Measurements from ENCODE around the gene ATG3. TPM values are rescaled to one million over a fixed set of nuclear protein-coding genes. Genes with fewer than 3 reads are reported as not detected.
"Not testable (repeated sequence)": the region's sequence is repeated elsewhere in the genome, so short reads cannot be mapped to it uniquely, and the experiment has no call there.

Gene ATG3
- total and polyA plus RNA-seq, 9 of the 15 experiments (the other 6 are each of a cell fraction or from before 2014, with no cell fraction given), result 48.7 to 107 (median 64.7) TPM

DNA sequence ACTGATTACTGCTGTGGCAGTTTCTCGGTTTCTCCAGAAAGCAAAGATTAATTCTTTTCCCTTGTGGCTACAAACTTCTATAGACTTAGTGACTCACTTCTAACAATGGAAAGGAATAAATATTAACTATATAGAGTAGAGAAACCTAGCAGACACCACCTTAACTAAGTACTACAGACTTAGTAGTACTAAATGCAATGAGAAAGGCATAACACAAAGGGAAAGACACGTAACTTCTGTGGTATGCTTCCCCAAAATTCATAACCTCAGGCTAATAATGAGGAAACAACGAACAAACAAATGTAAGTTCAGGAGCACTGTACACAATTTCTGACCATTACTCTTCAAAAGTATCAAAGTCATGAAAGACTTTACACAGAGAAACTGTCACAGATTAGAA, 31.2 kb downstream of the ATG3 start (continued):
- TF ChIP-seq HOMEZ (CRISPR knock-in tag; IDR thresholded peaks at IDR 0.05), result no peak
- TF ChIP-seq, protein P1, sequence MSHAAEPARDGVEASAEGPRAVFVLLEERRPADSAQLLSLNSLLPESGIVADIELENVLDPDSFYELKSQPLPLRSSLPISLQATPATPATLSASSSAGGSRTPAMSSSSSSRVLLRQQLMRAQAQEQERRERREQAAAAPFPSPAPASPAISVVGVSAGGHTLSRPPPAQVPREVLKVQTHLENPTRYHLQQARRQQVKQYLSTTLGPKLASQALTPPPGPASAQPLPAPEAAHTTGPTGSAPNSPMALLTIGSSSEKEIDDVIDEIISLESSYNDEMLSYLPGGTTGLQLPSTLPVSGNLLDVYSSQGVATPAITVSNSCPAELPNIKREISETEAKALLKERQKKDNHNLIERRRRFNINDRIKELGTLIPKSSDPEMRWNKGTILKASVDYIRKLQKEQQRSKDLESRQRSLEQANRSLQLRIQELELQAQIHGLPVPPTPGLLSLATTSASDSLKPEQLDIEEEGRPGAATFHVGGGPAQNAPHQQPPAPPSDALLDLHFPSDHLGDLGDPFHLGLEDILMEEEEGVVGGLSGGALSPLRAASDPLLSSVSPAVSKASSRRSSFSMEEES (CRISPR knock-in tag; IDR thresholded peaks at IDR 0.05), result no peak
- TF ChIP-seq KAT8 (IDR thresholded peaks at IDR 0.05; ENCODE audit: low read depth), result no peak
- no peak for TF ChIP-seq ZBED1 (IDR thresholded peaks at IDR 0.05)
- TF ChIP-seq PRPF4 (IDR thresholded peaks at IDR 0.05; ENCODE audit: insufficient read depth, low read depth, low read length, poor library complexity, severe bottlenecking), result no peak
- no peak for TF ChIP-seq SAFB (IDR thresholded peaks at IDR 0.05; ENCODE audit: borderline replicate concordance, low read depth, low read length)
- TF ChIP-seq ZNF146 (CRISPR knock-in tag; IDR thresholded peaks at IDR 0.05; ENCODE audit: unreplicated experiment), result no peak
- TF ChIP-seq POU5F1 (IDR thresholded peaks at IDR 0.05; ENCODE audit: borderline replicate concordance, low read depth, low read length, partially characterized antibody), result no peak
- TF ChIP-seq, protein P2, sequence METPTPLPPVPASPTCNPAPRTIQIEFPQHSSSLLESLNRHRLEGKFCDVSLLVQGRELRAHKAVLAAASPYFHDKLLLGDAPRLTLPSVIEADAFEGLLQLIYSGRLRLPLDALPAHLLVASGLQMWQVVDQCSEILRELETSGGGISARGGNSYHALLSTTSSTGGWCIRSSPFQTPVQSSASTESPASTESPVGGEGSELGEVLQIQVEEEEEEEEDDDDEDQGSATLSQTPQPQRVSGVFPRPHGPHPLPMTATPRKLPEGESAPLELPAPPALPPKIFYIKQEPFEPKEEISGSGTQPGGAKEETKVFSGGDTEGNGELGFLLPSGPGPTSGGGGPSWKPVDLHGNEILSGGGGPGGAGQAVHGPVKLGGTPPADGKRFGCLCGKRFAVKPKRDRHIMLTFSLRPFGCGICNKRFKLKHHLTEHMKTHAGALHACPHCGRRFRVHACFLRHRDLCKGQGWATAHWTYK (CRISPR knock-in tag; IDR thresholded peaks at IDR 0.05), result no peak
- no peak for TF ChIP-seq NR2C2 (CRISPR knock-in tag; IDR thresholded peaks at IDR 0.05)
- no peak for TF ChIP-seq NR2C2 (tag; IDR thresholded peaks at IDR 0.05)
- TF ChIP-seq NFYB (IDR thresholded peaks at IDR 0.05; ENCODE audit: extremely low read depth, insufficient read length), result no peak
- no peak for TF ChIP-seq CBX1 (IDR thresholded peaks at IDR 0.05; ENCODE audit: low read depth)
- TF ChIP-seq ZNF668 (CRISPR knock-in tag; IDR thresholded peaks at IDR 0.05), result no peak
- no peak for TF ChIP-seq LEF1 (IDR thresholded peaks at IDR 0.05)

DNA sequence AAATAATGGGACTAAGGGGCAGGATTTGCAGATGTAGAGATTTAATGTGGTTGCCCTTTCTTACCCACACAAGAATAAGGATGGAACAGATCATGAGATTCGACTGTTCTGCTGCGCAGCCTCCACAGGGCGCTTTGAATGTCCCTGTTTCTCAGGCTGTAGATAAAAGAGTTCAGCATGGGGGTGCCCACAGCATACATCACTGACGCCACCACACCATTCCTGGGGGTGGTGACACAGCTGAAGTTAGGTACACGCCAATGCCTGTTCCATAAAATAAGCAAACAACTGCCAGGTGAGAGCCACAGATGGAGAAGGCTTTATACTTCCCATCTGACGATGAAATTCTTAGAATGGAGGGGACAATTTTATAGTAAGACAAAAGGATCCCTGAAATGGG, 37.6 kb downstream of the ATG3 start:
- H4K20me1 ChIP-seq (replicated peaks; ENCODE audit: control insufficient read depth, insufficient read depth, low read length); H3K79me2 ChIP-seq (ENCODE audit: control insufficient read depth, insufficient read depth, low read length); H3K9ac ChIP-seq (ENCODE audit: insufficient read depth in 1 of 2, low read depth in 2 of 2, low read length in 2 of 2); FAIRE-seq; DNase-seq (ENCODE audit: extremely low read depth in 1 of 4, low spot score in 3 of 4); H3K4me2 ChIP-seq (ENCODE audit: insufficient read depth, low read length); H3K4me1 ChIP-seq (replicated peaks in 1 of 2; ENCODE audit: control insufficient read depth in 2 of 2, insufficient read depth in 2 of 2, low read length in 2 of 2); ATAC-seq; H3K9me1 ChIP-seq (ENCODE audit: control insufficient read depth, insufficient read depth, low read length); BruUV-seq (replicated peaks); H3K27ac ChIP-seq (ENCODE audit: extremely low read depth, low read depth, low read length); POLR2A ChIA-PET; H3K36me3 ChIP-seq (ENCODE audit: control insufficient read depth, insufficient read depth, low read length); H2AFZ ChIP-seq (ENCODE audit: low read depth, low read length); H3K9me3 ChIP-seq (replicated peaks; ENCODE audit: control insufficient read depth, insufficient read depth, low read depth, low read length); H3K4me3 ChIP-seq; H3K27me3 ChIP-seq (ENCODE audit: control insufficient read depth in 2 of 2, insufficient read depth in 2 of 2, low read length in 2 of 2); CTCF ChIA-PET (ENCODE audit: low intra/inter-chr PET ratio); intact Hi-C loops (cut with micrococcal nuclease): not testable (repeated sequence)
- WGBS (ENCODE audit: insufficient coverage, low coverage, missing lambda C conversion rate), result 65% methylated on average over 5 of the region's 6 CpGs
- in situ Hi-C loops (cut with MboI), result loop anchor here (25.0 kb wide), 2 partner anchors 212 to 412 kb away; no protein-coding TSS in a partner anchor
